Activated CD8-positive, alpha-beta memory T cell treated with anti-CD3 and anti-CD28 coated beads, Interleukin-2, amount 10 ng/mL, durations not matched to agents 7 days and 5 days (primary cell): ENCODE results near the gene ELL2. TPM values are rescaled to one million over a fixed set of nuclear protein-coding genes. Genes with fewer than 3 reads are reported as not detected.

Experiments
- total RNA-seq, 2 experiments: library from RNA; stranded (reverse); gene quantifications; one replicate each; pipeline ENCODE4 v1.2.3, GENCODE V29; 2021

Gene ELL2
- total RNA-seq, 2 experiments from 2014 or later: 33.9 to 81.8 TPM

Other genes starting within 250 kb of the ELL2 start
- gene RHOBTB3, start 230.5 kb downstream of the ELL2 start, total RNA-seq: under 1 TPM; 0.35 to 0.55 TPM
- 10 to 100 TPM; 65.3 to 67.1 TPM for gene GLRX, start 139.1 kb downstream of the ELL2 start, total RNA-seq